CD4-positive, alpha-beta T cell (primary cell): ENCODE data around the gene ARMC9. TPM values are rescaled to one million over a fixed set of nuclear protein-coding genes. Genes with fewer than 3 reads are reported as not detected.
"Not testable (repeated sequence)": the region's sequence is repeated elsewhere in the genome, so short reads cannot be mapped to it uniquely, and the experiment has no call there.

ENCODE experiments used
- ATAC-seq: fragments of 200-7000 bp; cut with Tn5 transposase; one replicate; pipeline ENCODE4 v1.10.0; 2022; ENCODE audit warnings: mild to moderate bottlenecking; ENCODE audit not compliant: poor library complexity
- CTCF ChIA-PET: fragments of 350-600 bp; sonication (Branson Sonifier 250); formaldehyde crosslinking; loops from one replicate; lab custom pipeline; 2021; ENCODE audit warnings: antibody characterized with exemption, inconsistent platforms; lab: Charles Lee
- POLR2A ChIA-PET: fragments of 350-600 bp; sonication (Branson Sonifier 250); formaldehyde crosslinking; loops from one replicate; lab custom pipeline; 2021; ENCODE audit warnings: antibody characterized with exemption, inconsistent platforms; lab: Charles Lee
- DNase-seq, 14 experiments: peaks; one replicate each; pipeline ENCODE4 v3.0.0-alpha.2; 2013 to 2020; ENCODE audit warnings: mixed read lengths in 2 of 14
- H3K27ac ChIP-seq, 2 donors: one replicate each; pipeline versions ENCODE4 v1.5.1 to v1.7.0; 2013; ENCODE audit warnings: low read length in 2 of 2, low read depth in 1 of 2, mild to moderate bottlenecking in 1 of 2
- H3K27me3 ChIP-seq, 2 experiments: 1 replicate in 1 of 2; 2 replicates in 1 of 2; pipeline versions ENCODE4 v1.6.1 to v1.7.0; 2013; ENCODE audit warnings: low read length in 2 of 2, control low read depth in 1 of 2, mild to moderate bottlenecking in 1 of 2, moderate library complexity in 1 of 2; ENCODE audit not compliant: insufficient read depth in 2 of 2, control insufficient read depth in 1 of 2
- H3K36me3 ChIP-seq: one replicate; pipeline ENCODE4 v1.6.1; 2013; ENCODE audit warnings: low read length, control low read depth; ENCODE audit not compliant: insufficient read depth
- H3K4me1 ChIP-seq: one replicate; pipeline ENCODE4 v1.6.1; 2013; ENCODE audit warnings: low read length, control low read depth; ENCODE audit not compliant: insufficient read depth
- H3K4me3 ChIP-seq: one replicate; pipeline ENCODE4 v1.5.1; 2013; ENCODE audit warnings: mild to moderate bottlenecking, low read length, moderate library complexity
- H3K9me3 ChIP-seq, 2 experiments: 1 replicate in 1 of 2; 2 replicates in 1 of 2; pipeline versions ENCODE4 v1.6.1 to v1.7.0; 2013; ENCODE audit warnings: low read length in 2 of 2, mild to moderate bottlenecking in 2 of 2, control low read depth in 1 of 2, moderate library complexity in 1 of 2; ENCODE audit not compliant: control insufficient read depth in 1 of 2, insufficient read depth in 1 of 2
- H3K27ac Mint-ChIP-seq: one replicate; pipeline ENCODE4 v1.8.0; 2020; ENCODE audit warnings: mixed read lengths
- H3K27me3 Mint-ChIP-seq: one replicate; pipeline ENCODE4 v1.8.0; 2021; ENCODE audit warnings: mixed read lengths
- H3K36me3 Mint-ChIP-seq: one replicate; pipeline ENCODE4 v1.8.0; 2021; ENCODE audit warnings: low read depth, mixed read lengths
- H3K4me1 Mint-ChIP-seq: one replicate; pipeline ENCODE4 v1.8.0; 2021; ENCODE audit warnings: low read depth, mixed read lengths
- H3K4me3 Mint-ChIP-seq: one replicate; pipeline ENCODE4 v1.8.0; 2020; ENCODE audit warnings: mild to moderate bottlenecking, mixed read lengths
- H3K9me3 Mint-ChIP-seq: one replicate; pipeline ENCODE4 v1.8.0; 2020; ENCODE audit warnings: mixed read lengths
- intact Hi-C, 2 experiments: fragments of 100-400 bp; cut with DNase I in 1 of 2; cut with micrococcal nuclease in 1 of 2; formaldehyde crosslinking; loops; one replicate each; pipeline versions ENCODE4 v1.15.1 to v1.9.0; 2023 to 2025; cut with DNase I, micrococcal nuclease
- total RNA-seq, 174 experiments: library from RNA in 2 of 174; stranded (reverse) in 2 of 174; gene quantifications; one replicate each; pipeline ENCODE4 v1.2.3 and lab custom pipeline; 2021 to 2026
- TF ChIP-seq, protein P1 (sequence below): fragments of 200-600 bp; IDR thresholded peaks from one replicate; pipeline ENCODE4 v1.8.0; 2022; ENCODE audit warnings: antibody characterized with exemption, mild to moderate bottlenecking

The ARMC9 gene
- total RNA-seq, 2 experiments from 2014 or later: 0.16 to 0.42 TPM

DNA sequence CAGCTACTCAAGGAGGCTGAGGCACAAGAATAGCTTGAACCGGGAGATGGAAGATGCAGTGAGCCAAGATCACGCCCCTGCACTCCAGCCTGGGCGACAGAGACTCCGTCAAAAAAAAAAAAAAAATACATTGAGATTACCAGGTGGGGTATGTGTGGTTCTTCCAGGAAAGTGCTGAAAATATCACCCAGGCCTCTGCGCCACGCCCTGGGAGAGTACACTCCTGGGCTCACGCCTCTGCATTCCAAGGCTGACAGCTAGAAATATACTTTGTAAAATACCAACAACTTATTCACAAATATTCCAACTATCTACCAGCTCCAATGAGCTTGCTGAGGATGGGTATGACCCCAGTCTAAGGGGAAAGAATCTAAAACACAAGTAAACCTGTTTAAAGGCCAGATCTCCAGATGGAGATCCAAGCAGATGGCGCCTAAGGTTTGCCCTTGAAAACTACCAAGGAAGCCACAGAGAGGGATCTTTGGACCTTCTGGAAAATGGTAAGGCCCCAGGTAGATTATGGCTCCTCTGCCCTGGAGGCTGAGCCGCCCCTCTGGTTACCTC lies 175.4 kb downstream of the ARMC9 start:
- CTCF ChIA-PET: interaction anchor here (1.1 kb wide), 1 partner anchor 10 kb away, joined by 4 read pairs; no protein-coding TSS in a partner anchor
- no peaks in the 10 kb centered on the region for H3K27me3 ChIP-seq
- Mint-ChIP-seq H3K4me1 (no peaks in the 10 kb centered on the region), H3K4me3 (no peak overlapping the region), H3K36me3 (no peaks in the 10 kb centered on the region), H3K27ac (no peak overlapping the region), H3K9me3 (no peaks in the 10 kb centered on the region), H3K27me3 (peaks cover 5% of the 10 kb centered on the region)
- intact Hi-C loops: no loop called here
- POLR2A ChIA-PET: no interaction called here
- H3K4me1 ChIP-seq: no peaks in the 10 kb centered on the region
- no peaks in the 10 kb centered on the region for H3K36me3 ChIP-seq
- H3K27ac ChIP-seq: no peak overlapping the region
- no peak overlapping the region for H3K4me3 ChIP-seq
- no peaks in the 10 kb centered on the region for H3K9me3 ChIP-seq
- DNase-seq: no peak
- no peak for ATAC-seq
- TF ChIP-seq, protein P1, sequence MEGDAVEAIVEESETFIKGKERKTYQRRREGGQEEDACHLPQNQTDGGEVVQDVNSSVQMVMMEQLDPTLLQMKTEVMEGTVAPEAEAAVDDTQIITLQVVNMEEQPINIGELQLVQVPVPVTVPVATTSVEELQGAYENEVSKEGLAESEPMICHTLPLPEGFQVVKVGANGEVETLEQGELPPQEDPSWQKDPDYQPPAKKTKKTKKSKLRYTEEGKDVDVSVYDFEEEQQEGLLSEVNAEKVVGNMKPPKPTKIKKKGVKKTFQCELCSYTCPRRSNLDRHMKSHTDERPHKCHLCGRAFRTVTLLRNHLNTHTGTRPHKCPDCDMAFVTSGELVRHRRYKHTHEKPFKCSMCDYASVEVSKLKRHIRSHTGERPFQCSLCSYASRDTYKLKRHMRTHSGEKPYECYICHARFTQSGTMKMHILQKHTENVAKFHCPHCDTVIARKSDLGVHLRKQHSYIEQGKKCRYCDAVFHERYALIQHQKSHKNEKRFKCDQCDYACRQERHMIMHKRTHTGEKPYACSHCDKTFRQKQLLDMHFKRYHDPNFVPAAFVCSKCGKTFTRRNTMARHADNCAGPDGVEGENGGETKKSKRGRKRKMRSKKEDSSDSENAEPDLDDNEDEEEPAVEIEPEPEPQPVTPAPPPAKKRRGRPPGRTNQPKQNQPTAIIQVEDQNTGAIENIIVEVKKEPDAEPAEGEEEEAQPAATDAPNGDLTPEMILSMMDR: no peak

GRCh38 chr2:231374771-231375170 lies 176.3 kb downstream of the ARMC9 start:
- H3K9me3 Mint-ChIP-seq: no peaks in the 10 kb centered on the region
- Histone ChIP-seq H3K36me3 (no peaks in the 10 kb centered on the region), H3K27me3 (no peaks in the 10 kb centered on the region), H3K27ac (no peak overlapping the region), H3K4me1 (no peaks in the 10 kb centered on the region), H3K4me3 (no peak overlapping the region), H3K9me3 (no peaks in the 10 kb centered on the region)
- no peak overlapping the region for H3K4me3 Mint-ChIP-seq
- DNase-seq (no peak), ATAC-seq (no peak)
- no peaks in the 10 kb centered on the region for H3K4me1 Mint-ChIP-seq
- ChIA-PET CTCF (no interaction called here), POLR2A (no interaction called here)
- TF ChIP-seq, protein P1: no peak
- no peaks in the 10 kb centered on the region for H3K36me3 Mint-ChIP-seq
- peaks cover 5% of the 10 kb centered on the region for H3K27me3 Mint-ChIP-seq
- no peak overlapping the region for H3K27ac Mint-ChIP-seq
- intact Hi-C loops: no loop called here

DNA sequence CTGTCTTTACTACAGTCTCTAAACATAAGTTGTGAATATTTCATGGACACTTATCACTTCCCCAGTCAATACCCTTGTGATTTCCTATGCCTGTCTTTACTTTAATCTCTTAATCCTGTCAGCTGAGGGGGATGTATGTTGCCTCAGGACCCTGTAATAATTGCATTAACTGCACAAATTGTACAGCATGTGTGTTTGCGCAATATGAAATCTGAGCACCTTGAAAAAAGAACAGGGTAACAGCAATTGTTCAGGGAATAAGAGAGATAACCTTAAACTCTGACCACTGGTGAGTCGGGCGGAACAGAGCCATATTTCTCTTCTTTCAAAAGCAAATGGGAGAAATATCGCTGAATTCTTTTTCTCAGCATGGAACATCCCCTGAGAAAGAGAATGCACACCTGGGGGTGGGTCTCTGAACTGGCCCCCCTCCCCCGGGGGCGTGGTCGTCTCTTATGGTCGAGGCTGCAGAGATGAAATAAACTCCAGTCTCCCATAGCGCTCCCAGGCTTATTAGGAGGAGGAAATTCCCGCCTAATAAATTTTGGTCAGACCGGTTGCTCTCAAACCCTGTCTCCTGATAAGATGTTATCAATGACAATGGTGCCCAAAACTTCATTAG lies 177.7 kb downstream of the ARMC9 start:
- H3K36me3 ChIP-seq, H3K4me3 ChIP-seq, intact Hi-C loops, H3K4me1 Mint-ChIP-seq, POLR2A ChIA-PET, H3K27ac ChIP-seq, H3K27me3 Mint-ChIP-seq, ATAC-seq, H3K27me3 ChIP-seq, H3K4me1 ChIP-seq, H3K4me3 Mint-ChIP-seq, H3K9me3 Mint-ChIP-seq, CTCF ChIA-PET, H3K9me3 ChIP-seq, H3K36me3 Mint-ChIP-seq, H3K27ac Mint-ChIP-seq, DNase-seq: not testable (repeated sequence)

DNA sequence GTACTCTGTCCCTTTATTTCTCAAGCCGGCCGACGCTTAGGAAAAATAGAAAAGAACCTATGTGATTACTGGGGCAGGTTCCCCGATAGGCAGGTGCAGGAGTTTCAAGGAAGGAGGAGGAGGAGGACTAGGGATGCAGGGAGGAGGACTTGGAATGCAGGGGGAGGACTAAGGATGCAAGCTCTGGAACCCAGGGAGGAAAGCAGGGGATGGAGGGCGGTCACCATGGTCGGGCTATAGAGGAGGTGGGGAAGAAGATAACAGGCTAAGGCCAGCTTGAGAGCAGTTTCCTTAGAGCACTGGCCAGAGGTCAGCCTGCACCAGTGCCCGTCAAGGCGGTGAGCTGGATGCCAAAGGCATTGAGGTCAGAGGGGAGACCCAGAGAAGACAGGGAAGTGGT lies 178.4 kb downstream of the ARMC9 start:
- CTCF ChIA-PET: no interaction called here
- intact Hi-C loops: no loop called here
- ATAC-seq (no peak), DNase-seq (no peak)
- TF ChIP-seq, protein P1: no peak
- Histone ChIP-seq H3K9me3 (peaks cover 0 to 2% of the 10 kb centered on the region in 2 experiments), H3K4me3 (no peak overlapping the region), H3K27ac (no peak overlapping the region), H3K36me3 (no peaks in the 10 kb centered on the region), H3K4me1 (no peaks in the 10 kb centered on the region), H3K27me3 (no peaks in the 10 kb centered on the region)
- no peaks in the 10 kb centered on the region for H3K4me1 Mint-ChIP-seq
- POLR2A ChIA-PET: no interaction called here
- H3K36me3 Mint-ChIP-seq: no peaks in the 10 kb centered on the region
- peaks cover 5% of the 10 kb centered on the region for H3K27me3 Mint-ChIP-seq
- no peaks in the 10 kb centered on the region for H3K9me3 Mint-ChIP-seq
- H3K4me3 Mint-ChIP-seq: no peak overlapping the region
- no peak overlapping the region for H3K27ac Mint-ChIP-seq
